ENCODE data around the gene CELF2.

DNA sequence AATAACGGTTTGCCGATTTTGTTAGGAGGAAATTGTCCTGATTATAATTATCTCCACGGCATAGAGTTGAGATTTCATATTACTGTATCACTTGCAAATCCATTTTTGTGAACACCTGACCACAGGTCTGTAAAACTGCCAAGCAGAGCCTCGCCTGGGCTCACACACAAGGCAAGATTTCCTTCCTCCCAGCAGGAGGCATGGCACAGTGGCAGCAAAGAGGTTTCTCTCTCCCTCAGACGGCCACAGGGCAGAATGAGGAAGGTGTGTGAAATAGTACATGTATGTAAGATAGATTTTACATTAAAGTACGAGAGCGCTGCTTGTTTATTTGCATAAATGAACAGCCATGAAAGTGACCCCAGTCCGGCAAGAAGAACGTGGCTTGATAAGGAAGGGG, 130.1 kb downstream of the CELF2 start:
- no peak for TF ChIP-seq EZH2 (IDR thresholded peaks at IDR 0.05; ENCODE audit: borderline replicate concordance, insufficient read depth, low read length, poor library complexity, severe bottlenecking)
- TF ChIP-seq, protein P1, sequence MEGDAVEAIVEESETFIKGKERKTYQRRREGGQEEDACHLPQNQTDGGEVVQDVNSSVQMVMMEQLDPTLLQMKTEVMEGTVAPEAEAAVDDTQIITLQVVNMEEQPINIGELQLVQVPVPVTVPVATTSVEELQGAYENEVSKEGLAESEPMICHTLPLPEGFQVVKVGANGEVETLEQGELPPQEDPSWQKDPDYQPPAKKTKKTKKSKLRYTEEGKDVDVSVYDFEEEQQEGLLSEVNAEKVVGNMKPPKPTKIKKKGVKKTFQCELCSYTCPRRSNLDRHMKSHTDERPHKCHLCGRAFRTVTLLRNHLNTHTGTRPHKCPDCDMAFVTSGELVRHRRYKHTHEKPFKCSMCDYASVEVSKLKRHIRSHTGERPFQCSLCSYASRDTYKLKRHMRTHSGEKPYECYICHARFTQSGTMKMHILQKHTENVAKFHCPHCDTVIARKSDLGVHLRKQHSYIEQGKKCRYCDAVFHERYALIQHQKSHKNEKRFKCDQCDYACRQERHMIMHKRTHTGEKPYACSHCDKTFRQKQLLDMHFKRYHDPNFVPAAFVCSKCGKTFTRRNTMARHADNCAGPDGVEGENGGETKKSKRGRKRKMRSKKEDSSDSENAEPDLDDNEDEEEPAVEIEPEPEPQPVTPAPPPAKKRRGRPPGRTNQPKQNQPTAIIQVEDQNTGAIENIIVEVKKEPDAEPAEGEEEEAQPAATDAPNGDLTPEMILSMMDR (IDR thresholded peaks at IDR 0.05; ENCODE audit: poor library complexity, severe bottlenecking) = no peak
- no peak for TF ChIP-seq REST (IDR thresholded peaks at IDR 0.05; ENCODE audit: borderline replicate concordance)
